Dermis microvascular lymphatic vessel endothelial cell (primary cell): Measurements from ENCODE around the gene HEXD. TPM values are rescaled to one million over a fixed set of nuclear protein-coding genes. Genes with fewer than 3 reads are reported as not detected.
A peak's percentile ranks its signal among the peaks of the same experiment; 100 is the strongest.
"Not testable (repeated sequence)": the region's sequence is repeated elsewhere in the genome, so short reads cannot be mapped to it uniquely, and the experiment has no call there.

ENCODE experiments used
- DNase-seq, 2 donors: peaks; one replicate each; pipeline versions ENCODE4 v3.0.0 to v3.0.0-alpha.2; 2010; ENCODE audit warnings: low read depth in 2 of 2
- total RNA-seq: library from RNA; depleted of rRNA; stranded (reverse); fragments of >200 nt; gene quantifications from 2 replicates; pipeline ENCODE4 v1.2.1, GENCODE V29; 2014

The HEXD gene
- total RNA-seq, 1 donor from 2014 or later, result 6.8 TPM

DNA sequence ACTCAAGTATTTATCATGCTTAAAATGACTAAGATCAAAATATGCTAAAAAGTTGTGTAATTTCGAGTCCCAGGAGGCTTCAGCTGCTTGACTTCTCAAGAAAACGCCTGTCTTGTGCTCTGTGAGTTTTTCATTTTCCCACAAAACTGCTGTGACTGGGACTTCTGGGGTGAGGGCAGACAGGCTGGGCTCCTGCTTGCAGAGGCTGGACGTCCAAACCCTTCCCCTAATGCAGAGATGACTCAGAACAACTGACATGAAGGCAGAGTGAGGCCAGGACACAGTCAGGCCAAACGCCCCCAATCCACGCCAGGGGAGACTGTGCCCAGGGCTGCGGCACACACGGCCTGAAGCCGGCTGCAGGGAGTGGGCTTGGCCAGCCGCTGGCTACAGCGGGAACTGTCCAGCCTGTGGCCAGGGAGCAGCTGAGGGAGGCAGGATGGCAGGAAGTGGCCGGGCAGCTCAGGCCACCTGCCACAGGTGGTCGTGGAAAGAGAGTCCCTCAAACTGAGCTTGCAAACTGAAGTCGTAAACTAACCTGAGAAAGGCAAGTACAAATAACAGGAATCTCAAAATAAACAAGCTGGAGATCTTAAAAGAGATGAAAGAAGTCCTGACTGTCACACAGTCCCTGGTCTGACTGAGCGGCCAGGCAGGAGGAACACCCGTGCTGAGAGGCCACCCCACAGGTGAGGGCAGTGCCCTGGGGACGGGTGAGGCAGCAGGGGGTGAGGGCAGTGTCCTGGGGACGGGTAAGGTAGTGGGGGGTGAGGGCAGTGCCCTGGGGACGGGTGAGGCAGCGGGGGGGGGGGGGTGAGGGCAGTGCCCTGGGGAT, 21.3 kb upstream of the HEXD start:
- DNase-seq, result no peak

DNA sequence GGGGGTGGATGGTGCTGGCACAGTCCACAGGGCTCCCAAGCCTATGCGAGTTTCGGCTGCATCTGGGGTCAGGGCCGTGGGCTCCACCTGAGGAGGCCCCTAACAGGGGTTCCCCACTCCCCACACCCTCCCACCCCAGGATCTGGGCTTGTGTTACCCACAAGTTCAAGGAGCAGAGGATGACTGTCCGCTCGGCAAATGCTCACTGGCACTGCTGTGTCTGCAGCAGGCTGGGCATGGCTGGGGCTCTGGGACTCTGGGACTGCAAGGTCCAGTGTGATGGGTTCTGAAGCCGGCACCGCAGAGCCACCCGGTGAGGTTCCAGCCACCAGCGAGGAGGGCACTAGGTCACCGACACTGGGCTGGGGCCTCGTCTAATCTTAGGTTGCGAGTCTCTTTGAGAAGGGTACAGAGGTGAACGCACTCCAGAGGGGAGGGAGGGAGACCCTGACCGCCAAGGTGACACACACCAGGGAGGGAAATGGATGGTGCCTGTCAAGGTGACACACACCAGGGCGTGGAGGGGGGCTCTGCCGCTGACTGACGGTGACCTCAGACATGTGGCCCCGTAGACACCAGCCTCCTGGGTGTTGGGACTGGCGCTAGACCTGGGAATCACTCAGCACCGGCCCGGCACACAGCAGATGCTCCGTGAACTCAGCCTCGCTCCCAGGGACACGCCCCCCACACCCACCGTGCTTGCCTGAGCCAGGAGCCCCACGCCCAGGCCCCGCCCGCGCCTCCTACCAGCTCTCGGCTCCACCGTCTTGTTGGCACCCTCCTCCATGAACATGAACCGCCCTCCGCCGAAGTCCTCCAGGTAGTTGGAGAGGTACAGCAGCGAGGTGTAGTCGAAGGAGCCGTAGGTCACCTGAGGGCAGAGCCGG, 20.5 kb upstream of the HEXD start:
- DNase-seq, result no peak

DNA sequence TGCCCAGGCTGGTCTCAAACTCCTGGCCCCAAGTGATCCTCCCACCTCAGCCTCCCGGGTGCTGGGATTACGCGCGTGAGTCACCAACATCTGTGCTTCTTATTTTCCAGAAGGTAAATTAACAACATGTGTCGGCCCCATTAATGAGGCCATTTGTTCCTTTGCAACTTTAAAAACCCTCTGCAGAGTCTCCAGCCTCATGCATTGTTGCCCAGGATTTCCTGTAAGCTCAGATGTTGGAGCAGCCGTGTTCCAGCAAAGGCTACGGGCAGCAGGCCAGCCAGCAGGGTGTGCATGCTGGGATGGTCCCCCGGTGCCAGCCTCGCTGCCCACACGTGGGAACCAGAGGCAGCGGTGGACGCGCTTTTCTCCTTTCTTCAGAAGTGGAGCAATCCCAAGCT, 19.1 kb upstream of the HEXD start:
- DNase-seq, result peak in 1 of 2 donors; percentile 31

DNA sequence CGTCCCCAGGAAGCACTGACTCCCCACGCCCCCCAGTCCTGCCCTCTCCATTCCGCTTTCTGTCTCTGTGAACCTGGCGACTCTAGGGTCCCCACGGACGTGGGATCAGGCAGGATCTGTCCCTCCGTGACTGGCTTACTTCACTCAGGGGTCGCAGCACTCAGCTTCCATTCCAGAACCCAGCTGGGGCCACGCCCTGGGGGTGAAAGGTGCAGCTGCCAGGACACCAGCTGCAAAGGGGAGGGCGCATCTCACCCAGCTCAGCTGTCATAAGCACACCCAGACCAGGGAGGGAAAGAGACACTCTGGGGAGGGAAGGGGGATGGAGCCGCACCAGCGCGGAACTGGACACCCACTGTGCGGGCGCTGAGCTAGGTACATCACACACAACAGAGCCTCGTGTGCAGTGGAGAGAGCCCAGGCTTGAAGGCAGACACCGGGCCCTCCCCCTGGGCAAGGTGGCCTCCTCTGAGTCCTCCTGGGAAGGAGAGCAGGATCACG, 18.5 kb upstream of the HEXD start:
- DNase-seq, result no peak

GRCh38 chr17:82400206-82400605, 17.9 kb upstream of the HEXD start:
- no peak for DNase-seq

DNA sequence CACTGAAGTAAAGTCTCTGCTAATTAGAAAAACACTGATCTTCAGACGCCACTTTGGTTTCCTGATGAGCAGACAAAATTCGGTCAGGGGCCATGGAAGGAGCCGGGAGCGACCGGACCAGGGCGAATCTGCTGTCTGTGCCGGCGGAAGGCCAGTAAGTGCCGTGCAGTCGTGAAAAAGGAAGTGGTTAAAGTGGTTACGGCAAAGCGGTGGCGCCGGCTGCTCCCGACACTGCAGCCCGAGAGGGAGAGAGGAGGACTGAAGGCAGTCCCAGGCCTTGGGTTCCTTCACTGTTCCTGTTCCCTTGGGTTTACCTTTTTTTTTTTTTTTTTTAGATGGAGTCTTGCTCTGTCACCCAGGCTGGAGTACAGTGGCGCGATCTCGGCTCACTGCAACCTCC, 17.3 kb upstream of the HEXD start:
- no peak for DNase-seq

GRCh38 chr17:82402865-82403264, 15.3 kb upstream of the HEXD start:
- DNase-seq, result no peak

DNA sequence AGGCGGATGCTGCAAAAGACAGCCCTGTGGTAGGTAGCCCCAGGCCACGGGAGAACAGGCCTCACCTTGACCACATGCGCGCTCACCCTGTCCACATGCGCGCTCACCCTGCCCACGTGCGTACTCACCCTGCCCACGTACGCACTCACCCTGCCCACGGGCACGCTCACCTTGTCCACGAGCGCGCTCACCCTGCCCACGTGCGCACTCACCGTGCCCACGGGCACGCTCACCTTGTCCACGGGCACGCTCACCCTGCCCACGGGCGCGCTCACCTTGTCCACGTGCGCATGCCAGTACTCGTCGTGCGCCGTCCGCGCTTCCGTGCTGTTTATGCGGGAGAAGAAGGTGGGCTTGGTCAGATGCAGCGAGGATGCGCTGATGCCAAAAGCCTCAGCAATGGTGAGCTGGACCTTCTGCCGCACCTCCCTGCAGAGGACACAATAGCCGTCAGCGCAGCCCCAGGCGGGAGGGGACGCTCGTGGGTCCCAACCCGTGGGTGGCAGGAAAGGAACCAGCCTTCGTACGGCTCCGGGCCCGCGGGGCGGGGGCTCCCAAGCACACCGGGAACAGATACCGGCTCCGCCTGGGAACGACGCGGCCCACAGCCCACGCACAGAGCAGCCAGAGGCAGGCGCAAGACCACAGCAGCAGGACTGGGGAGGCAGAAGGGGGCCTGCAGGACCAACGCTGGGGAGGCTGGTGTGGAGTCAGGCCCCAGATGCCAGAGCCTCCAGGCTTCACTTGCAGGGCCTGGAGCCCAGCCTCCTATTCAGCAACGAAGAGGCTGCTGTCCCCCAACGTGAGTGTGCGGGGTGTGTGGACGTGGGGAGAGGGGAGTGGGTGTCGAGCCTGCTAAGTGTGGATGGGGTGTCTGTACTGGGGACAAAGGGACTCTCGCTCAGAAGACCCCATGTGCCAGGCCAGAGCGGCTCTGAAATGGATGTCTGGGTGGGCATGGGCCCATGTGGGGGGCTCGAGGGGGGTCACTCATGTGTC, 14.2 kb upstream of the HEXD start:
- DNase-seq, result no peak

DNA sequence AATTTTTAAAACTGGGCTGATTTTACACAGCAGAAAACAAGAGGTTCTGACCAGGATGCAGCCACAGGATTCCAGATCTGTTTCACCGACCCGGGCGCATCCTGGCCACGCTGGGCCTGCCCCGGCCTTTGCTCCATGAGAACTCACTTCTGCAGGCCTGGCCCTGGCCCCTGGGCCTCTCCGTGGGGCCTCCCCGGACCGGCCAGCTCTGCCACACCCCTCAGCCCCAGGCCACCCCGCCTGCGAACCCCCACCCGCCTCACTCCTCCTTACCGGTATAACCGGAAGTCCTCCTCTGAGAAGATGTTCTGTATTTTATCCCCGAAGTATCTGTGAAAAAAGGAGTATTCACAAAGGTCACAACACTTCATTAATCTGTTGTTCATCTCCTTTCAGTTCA, 13.1 kb upstream of the HEXD start:
- no peak for DNase-seq

GRCh38 chr17:82406131-82406671, 11.9 kb upstream of the HEXD start:
- DNase-seq, result no peak

- no peak for DNase-seq
Measured at GRCh38 chr17:82407255-82407654, 10.9 kb upstream of the HEXD start.

DNA sequence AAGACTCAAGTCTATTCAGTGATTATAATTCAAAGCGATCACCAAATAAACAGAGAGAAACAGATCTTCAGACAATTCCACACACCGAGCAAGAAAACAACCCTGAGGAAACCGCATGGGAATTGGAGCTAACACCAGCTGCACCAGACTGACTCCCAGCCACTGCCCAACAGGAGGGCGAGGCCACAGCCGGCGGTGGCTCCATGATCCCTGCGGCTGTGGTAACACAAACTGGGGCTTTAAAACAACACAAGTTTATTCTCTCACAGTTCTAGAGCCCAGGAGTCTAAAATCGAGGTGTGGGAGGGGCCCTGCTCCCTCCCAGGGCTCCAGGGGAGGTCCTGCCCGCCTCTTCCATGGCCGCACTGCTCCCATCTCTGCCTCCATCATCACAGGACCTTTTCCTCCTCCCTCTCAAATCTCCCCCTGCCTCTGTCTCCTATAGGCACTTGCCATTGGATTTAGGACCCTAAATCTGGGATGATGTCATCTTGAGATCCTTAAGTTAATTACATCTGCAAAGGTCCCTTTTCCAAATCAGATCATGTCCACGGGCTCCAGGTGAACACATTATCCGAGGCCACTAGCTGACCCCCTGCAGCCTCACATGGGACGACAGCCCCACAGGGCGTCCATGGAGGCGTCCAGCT, 9.7 kb upstream of the HEXD start:
- no peak for DNase-seq

DNA sequence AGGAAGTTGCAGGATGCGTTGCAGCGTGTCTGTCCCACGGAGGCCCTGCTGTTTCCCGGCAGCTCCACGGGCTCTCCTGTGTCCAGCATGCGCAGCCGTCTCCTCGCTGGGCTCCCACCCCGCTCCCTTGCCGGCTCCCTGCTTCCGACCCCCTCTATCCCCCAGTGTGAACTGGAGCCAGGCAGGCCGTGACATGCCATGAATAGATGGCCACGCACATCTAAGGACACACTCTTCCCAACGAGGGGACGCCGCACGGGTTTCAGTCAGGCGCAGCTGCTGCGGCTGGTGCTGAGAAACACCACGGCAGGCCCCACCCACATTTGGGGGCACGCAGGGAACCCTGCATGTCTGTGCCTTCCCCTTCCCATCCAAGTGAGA, 9.2 kb upstream of the HEXD start:
- DNase-seq, result no peak

- no peak for DNase-seq
Measured at GRCh38 chr17:82410014-82410716, 8.0 kb upstream of the HEXD start.

DNA sequence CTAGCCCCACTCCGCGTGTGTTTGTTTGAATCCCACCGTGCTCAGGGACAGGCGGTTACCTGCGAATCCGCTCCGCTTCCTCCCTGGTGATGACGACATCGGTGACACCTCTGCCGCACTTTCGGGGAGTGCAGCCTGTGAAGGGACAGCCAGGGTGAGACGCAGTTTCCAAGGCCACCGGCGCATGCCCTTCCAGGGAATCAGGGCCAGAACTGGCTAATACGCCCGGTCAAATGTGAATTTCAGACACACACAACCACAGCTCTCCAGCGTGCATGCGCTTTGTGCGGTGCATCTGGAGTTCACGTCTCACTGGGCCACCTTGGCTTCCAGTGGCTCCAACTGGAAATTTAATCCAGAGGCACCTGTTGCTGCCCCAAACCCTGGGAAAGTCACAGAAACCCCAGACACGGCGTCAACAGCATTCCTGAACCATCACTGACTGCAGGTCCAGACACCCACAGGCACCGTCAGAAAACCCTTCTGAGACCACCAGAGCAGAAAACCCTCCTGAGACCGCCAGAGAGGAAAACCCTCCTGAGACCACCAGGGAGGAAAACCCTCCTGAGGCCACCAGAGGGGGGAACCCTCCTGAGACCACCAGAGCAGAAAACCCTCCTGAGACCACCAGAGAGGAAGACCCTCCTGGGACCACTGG, 6.6 kb upstream of the HEXD start:
- no peak for DNase-seq

DNA sequence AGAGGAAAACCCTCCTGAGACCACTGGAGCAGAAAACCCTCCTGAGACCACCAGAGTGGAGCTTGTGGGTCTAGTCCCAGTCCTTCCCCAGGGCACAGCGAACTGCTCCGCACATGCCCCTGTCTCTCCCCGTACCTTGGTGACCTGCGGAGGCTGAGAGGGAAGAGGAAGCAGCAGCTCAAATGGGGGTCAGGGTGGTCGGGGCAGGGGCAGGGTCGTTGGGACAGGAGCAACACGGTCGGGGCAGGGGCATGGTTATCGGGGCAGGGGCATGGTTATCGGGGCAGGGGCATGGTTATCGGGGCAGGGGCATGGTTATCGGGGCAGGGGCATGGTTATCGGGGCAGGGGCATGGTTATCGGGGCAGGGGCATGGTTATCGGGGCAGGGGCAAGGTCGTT, 6.1 kb upstream of the HEXD start:
- not testable (repeated sequence) for DNase-seq

GRCh38 chr17:82412535-82413520, 5.3 kb upstream of the HEXD start:
- DNase-seq, result no peak
